Right ventricle myocardium inferior (tissue), 1 donor: Measurements from ENCODE around the gene ACTR3. TPM values are rescaled to one million over a fixed set of nuclear protein-coding genes. Genes with fewer than 3 reads are reported as not detected.

Experiments
- ATAC-seq: fragments of 200-7000 bp; cut with Tn5 transposase; one replicate; pipeline ENCODE4 v1.9.1; 2020; ENCODE audit warnings: mild to moderate bottlenecking, moderate library complexity
- DNase-seq: peaks from one replicate; pipeline ENCODE4 v3.0.0; 2021; ENCODE audit errors: missing footprints
- intact Hi-C: fragments of 100-400 bp; cut with DNase I; formaldehyde crosslinking; loops from one replicate; pipeline ENCODE4 v1.11.0; 2022
- total RNA-seq: library from RNA; stranded (reverse); fragmentation: NEBNext Ultra II Directional; extraction: Animal tissue kit (Norgen Biotek cat#: 25700); gene quantifications from one replicate; pipeline ENCODE4 v1.2.1, GENCODE V29; 2021
- donor health status: DM: no; HTN: yes; CAD: no; lungs with severe emphysema.

The ACTR3 gene
- total RNA-seq, 1 donor from 2014 or later: 115 TPM

GRCh38 chr2:113872201-113872600 lies 17.7 kb upstream of the ACTR3 start:
- DNase-seq (no peak), ATAC-seq (no peak)
- intact Hi-C loops: no loop called here

- DNase-seq (no peak), ATAC-seq (no peak)
- intact Hi-C loops: no loop called here
Measured at GRCh38 chr2:113873867-113874266, 16.0 kb upstream of the ACTR3 start.

- DNase-seq (no peak), ATAC-seq (no peak)
- intact Hi-C loops: no loop called here
Measured at GRCh38 chr2:113875135-113875534, 14.8 kb upstream of the ACTR3 start.

- intact Hi-C loops: no loop called here
- DNase-seq (no peak), ATAC-seq (no peak)
Measured at GRCh38 chr2:113876503-113877387, 13.1 kb upstream of the ACTR3 start.

GRCh38 chr2:113877711-113878598 lies 11.9 kb upstream of the ACTR3 start:
- intact Hi-C loops: no loop called here
- ATAC-seq (peak; percentile 62), DNase-seq (no peak)

- no peak for ATAC-seq
- no peak for DNase-seq
- intact Hi-C loops: no loop called here
Measured at GRCh38 chr2:113878743-113879142, 11.1 kb upstream of the ACTR3 start.

GRCh38 chr2:113879457-113879856 lies 10.4 kb upstream of the ACTR3 start:
- intact Hi-C loops: no loop called here
- ATAC-seq: no peak
- DNase-seq: no peak

GRCh38 chr2:113886479-113887008 lies 3.3 kb upstream of the ACTR3 start:
- ATAC-seq: no peak
- no peak for DNase-seq
- intact Hi-C loops: no loop called here

GRCh38 chr2:113887009-113887792 lies 2.7 kb upstream of the ACTR3 start:
- intact Hi-C loops: no loop called here
- DNase-seq (no peak), ATAC-seq (no peak)

- peak; percentile 72 for DNase-seq
- ATAC-seq: no peak
- intact Hi-C loops: no loop called here
Measured at GRCh38 chr2:113888641-113889470, 1.0 kb upstream of the ACTR3 start.

GRCh38 chr2:113890253-113891235 lies 655 bp downstream of the ACTR3 start:
- intact Hi-C loops: loop anchor here (1.0 kb wide), 1 partner anchor 134 kb away; the partner anchor contains the start of gene SLC35F5
- peak; percentile 21 for ATAC-seq
- peak; percentile 82 for DNase-seq

- ATAC-seq (no peak), DNase-seq (no peak)
- intact Hi-C loops: no loop called here
Measured at GRCh38 chr2:113891265-113891959, 1.5 kb downstream of the ACTR3 start.

- ATAC-seq (no peak), DNase-seq (no peak)
- intact Hi-C loops: no loop called here
Measured at GRCh38 chr2:113892004-113892710, 2.3 kb downstream of the ACTR3 start.

GRCh38 chr2:113894156-113894743 lies 4.4 kb downstream of the ACTR3 start:
- intact Hi-C loops: no loop called here
- DNase-seq (no peak), ATAC-seq (no peak)

GRCh38 chr2:113895301-113895700 lies 5.4 kb downstream of the ACTR3 start:
- intact Hi-C loops: no loop called here
- DNase-seq: no peak
- no peak for ATAC-seq
